H4 (cell line): ENCODE results near the gene SSH2. TPM values are rescaled to one million over a fixed set of nuclear protein-coding genes. Genes with fewer than 3 reads are reported as not detected.

Experiments used
- DNase-seq: peaks from one replicate; pipeline ENCODE4 v3.0.0-alpha.2; 2015; ENCODE audit warnings: low spot score
- total RNA-seq: library from RNA; depleted of rRNA; stranded (reverse); fragments of >200 nt; shearing (Covaris generic); gene quantifications from 2 replicates; pipeline ENCODE4 v1.2.3, GENCODE V29; 2014

The SSH2 gene
- total RNA-seq, 1 experiment from 2014 or later, result 9.4 TPM

DNA sequence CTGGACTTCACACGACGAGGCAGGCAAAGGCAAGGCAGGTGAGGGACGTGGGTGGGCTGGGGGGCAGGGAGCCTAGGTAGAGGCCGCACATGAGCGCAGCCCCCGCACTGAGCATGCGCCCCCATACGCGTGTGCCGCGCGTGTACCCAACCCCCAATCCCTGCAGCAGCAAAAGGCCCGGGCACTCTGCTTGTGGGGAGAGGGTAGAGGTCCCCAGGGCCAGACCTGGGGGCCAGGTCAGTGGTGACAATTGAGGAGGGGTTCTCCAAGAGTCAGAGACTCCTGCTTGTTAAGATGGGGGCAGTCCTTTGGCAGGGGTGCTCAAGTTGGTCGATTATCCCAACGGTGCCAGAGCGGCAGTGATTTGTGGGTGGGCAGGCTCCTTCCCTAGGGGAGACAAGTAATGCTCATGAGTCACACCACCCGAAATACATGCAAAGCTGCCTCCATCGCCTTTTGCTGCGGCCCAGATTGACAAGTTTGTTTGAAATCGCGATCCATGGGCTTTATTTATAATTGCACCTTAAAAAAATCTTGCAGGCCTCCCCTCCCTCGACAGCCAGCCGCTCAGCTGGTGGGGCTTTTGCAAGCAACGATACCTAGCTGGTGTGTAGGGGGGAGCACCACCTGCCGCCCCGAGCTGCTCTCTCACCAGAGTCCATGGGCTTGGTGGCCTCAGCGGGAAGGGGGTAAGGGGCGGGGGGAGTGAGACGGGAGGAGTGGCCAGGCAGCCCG lies 339.4 kb downstream of the SSH2 start:
- DNase-seq, result no peak

DNA sequence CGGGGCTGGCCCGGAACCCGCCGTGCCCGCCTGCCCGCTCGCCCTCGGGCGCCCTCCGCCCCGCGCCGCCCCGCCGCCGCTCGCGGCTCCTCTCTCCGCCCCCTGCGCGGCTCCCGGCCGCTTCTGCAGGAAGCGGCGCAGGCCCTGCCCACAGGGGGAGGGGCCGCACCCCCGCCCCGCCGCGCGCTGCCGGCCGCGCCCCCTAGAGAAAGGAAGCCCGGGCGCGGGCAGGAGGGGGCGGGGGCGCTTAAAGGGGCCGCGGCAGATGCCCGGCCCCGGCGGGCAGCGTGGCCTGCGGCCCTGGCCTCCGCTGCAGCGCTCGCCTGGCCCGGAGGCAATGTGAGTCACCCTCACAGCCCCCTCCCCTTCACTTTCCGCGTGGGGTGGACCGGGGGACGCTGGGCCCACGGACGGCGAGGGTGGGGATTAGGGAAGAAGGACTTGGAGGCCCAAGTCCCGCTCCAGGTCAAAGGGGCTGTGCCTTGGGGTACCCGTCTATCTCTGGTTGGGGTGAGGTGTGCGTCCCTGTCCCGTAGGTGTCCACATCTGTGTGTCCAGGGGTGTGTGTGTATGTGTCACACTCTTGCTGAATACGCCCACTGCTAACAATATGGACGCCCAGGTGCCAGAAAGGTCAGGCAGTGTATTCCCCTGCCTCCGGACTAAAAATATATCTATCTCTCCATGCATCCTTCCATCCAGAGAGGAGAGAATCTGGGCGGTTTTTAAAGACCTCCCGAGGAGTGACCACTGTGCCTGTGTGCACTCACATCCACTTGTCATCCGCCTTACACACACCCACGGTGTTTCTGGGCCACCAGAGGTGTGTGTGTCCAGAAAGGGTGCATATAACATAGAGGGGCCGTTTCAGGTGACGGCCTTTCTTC lies 340.3 kb downstream of the SSH2 start, which contains the start of gene GIT1:
GIT1 (minus strand) TSS at position 125 of the 887 bp plus-strand sequence. CDS start 270 bp downstream, outside the sequence.
- DNase-seq, result peak; percentile 56

DNA sequence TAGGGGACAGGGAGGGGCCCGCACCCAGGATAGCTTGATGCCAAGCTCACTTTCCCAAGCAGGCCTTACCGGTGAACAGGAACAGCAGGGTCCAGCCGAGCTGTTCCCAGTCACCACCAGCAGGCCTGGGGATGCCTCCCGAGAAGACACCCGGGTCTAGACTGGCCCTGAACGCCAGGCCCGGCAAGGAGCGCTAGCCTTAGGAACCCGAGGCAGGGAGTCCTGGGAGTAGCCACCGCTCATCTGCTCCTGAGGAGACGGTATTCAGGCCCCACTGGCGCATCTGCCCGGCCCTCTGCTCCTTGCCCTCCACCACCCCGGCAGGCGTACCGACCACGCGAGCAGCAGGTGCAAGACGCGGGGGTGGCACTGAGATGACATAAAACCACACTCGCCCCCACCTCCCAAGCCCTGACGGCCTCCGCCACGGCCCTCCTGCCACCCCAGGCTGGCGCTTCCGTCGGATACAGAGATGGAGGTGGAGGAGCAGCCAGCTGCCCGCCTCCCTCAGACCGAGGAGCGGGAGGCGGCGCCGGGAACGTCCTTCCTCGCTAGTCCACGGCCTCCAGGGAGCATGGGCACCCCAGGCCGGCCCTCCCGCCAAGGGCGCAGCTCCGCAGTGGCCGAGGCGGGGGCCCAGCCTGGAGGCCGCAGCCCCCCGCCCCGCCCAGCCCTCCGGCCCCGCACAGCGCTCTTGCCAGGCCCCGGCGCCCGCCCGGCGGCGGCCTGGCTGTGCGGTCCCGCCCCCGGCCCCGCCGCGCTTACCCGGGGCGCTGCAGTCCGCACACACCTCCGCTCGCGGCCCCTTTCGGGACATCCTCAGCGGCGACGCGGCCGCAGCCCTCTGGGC lies 341.2 kb downstream of the SSH2 start:
- no peak for DNase-seq

DNA sequence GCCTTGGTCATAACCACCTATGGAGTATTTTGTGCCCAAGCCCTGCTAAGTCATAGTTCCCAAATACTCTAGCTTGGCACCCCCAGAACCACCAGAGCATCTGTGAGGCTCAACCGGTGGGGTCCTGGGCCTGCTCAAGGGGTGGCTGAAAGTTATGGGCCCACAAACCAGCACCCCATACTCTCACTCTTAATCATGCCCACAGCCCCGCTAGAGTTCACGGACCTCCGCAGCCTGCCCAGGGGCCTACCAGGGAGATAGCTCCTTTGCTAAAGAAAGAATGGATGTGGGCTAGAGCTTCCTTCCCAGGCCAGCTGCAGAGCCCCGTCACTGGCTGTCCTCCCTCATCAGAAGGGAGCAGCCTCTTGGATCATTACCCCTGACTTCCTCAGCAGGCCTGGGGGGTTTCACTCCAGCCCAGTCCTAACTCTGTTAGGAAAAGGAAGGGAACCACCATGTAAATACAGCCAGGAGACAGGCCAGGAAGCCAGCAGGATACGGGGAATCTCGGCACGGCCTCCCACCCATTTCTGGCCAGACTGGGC lies 341.9 kb downstream of the SSH2 start:
- no peak for DNase-seq

DNA sequence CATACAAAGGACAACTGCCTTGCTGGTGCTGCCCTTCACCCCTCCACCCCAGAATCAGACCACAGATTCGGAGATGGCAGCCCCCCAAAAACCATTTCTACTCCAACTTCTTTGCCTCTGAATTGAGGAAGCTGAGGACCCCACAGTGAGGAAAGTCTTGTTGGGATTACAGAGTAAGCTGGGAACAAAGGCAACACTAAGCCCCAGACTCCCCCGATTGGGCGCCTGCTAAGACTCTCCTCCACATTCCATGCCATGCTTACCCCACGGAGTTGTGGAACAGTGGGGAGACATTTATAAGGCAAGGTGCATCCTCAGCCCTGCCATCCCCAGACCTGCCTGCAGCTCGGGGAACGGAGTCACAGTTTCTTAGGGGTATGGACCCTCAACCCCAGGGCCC lies 342.4 kb downstream of the SSH2 start:
- no peak for DNase-seq

DNA sequence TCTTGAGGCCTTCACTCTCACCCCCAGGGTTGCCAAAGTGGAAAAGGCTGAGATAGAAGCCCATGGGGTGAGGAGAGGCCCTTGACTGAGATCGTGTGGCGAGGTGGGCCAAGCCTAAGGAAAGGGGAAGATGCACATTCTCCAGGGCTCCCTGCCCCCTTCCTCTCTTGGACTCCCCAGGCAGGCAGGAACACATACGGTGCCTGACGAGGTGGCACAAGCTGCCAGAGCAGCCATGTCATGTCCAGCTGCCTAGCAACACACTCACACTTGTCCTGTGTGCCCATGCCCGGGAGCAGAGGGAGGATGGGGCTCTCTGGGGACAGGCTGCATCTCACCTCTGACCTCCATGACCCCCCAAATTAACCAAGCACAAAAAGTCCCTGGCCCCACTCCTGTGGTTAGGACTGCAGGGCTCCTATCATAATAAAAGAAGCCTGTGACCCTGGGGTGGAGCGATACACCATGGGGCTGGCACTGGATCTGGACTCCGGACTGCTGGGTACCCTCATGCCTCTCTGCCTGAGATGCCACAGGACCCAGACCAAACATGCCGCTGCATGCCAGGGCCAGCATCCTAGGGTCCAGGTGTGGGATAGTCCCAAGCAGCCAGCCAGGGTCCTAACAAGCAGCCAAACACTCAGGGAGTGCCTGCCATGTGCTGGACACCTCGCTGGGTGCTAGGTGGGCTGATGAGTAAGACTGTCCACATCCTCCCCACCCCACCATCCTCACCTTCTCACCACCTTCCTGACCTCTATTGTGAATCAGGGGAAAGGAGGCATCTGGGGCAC lies 343.2 kb downstream of the SSH2 start:
- DNase-seq, result no peak

DNA sequence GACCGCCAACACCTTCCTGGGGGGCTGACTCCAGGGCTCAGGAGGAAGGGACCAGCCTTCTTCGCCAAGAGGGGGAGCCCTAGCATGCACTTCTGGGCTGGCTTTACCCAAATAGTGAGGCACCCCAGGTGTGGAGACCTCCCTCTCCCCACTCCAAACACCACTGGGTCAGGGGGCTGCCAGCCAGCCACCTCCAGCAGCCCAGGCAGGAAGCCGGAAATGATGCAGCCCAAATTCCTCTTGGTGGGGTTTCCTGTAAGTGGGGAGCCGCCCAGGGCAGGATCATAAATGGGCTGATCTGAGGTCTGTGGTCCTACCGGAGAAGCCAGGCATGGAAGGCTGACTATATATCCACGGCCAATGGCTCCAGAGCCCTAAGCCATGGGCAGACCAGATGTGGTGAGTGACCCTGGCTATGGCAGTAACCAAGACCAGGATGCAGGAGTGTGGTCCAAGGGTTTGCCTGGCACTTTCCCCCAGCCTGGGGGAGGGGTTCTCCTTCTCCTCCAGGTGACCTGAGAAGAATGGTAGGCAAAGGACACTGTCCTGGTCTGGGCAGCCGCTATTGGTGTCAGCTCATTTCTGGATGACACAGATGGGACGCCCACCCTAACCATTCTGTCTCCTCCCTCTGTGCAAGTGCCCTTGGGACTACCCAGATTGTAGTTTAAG lies 344.8 kb downstream of the SSH2 start:
- no peak for DNase-seq

DNA sequence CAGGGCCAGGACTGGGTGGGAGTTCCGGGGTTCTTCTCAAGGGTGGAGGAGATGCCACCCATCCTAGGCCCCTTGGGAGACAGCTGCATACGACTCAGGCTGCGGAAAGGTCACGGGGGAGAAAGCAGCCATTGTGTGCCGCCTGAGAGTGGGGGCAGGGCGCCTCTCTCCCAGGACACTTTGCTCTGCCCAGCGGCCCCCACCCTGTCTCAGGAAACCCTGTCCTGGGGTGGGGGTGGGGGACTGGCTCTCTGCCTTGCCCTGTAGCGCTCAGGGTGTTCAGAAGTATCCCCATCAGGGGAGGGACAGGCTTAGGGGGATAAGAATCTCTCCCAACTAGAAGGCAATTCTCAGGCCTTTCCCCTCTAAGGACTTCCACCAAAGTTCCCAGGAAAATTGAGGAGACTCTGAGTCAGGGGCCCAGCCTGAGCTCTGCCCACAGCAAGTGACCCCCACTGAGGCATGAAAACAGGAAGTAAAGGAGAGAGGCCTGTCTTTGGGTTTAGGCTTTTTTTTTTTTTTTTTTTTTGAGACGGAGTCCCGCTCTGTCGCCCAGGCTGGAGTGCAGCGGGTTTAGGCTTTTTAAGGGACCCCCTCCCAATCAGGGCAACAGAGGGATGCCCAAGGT lies 345.5 kb downstream of the SSH2 start:
- DNase-seq, result no peak

DNA sequence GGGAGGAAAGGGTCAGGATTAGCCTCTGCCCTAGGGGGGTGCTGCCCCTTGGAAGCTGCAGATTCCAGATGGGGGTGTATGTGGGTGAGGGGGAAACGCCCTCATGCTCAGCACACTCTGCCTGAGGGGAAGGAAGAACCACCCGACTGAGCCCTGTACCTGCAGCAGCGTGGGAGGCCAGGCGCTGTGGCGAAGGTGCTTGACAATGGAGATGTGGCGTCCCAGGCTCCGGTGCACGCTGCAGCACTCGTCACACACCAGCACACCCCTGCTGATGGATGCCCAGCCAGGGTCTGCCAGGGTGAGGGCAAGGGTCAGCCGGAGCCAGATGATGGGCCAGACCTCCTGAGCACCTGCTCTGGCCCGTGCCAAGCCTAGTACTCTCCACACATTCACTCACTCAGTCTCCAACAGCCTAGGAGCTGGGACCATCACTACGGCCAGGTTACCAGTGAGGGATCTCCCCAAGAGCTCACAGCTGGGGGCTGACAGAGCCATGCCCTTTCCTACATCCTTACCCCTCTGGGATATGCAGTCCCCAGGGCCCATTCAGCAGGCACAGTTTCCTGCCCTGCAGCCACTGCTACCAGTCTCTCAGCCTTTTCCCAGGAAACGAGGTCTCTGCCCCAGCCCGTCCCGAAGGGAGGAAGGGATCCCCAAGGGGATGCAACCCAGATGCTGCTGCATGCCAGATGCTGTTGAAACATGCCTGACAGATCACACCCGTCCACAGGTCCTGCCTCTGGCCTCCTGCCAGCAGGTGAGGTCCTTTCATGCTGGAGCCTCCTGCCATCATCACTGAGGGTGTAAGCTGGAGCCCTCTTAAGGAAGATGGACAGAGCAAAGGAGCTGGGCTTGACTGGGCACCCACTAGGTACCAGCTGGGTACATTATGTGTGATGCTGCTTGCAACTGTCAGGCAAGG lies 346.4 kb downstream of the SSH2 start:
- no peak for DNase-seq

DNA sequence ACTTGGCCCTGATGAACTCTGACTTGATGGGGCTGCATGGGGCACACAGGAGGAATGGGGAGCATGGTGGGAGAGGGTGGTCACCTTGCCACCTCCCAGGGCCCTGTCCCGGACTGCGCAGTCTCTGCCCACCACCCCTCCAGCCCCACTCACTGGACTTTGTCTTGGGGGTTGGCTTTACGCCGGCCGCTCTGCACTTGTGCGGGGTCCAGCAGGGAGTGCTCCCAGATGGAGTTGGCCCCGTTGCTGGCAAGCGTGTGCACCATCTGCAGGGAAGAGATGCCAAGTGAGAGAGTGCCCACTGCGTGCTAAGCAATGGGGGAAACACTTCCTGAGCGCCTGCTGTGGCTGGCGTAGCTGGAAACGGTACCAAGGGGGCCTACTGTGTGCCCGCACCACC lies 347.3 kb downstream of the SSH2 start:
- no peak for DNase-seq

DNA sequence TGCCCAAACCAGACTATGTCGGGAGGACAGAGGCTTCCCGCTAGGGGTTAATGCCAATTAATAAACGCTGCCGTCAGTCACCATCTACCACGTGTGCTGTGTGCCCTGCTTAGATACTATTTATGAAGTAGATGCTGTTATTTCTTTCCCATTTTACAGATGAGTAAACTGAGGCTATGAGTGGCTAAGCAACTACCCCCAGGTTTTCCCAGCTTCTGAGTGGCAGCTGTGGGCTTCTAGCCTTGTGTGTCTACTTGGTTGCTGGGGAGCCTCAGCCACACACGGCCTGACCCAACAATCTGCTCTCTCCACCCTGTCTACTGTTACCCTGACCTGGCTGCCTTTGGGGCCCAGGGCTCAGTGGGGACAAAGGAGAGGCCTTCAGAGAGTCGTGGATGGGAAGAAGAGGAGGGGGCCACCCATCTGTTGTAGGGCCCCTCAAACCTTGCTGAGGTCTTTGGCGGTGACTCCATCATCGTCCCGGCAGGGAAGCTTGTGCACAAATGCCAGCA lies 347.7 kb downstream of the SSH2 start:
- no peak for DNase-seq

DNA sequence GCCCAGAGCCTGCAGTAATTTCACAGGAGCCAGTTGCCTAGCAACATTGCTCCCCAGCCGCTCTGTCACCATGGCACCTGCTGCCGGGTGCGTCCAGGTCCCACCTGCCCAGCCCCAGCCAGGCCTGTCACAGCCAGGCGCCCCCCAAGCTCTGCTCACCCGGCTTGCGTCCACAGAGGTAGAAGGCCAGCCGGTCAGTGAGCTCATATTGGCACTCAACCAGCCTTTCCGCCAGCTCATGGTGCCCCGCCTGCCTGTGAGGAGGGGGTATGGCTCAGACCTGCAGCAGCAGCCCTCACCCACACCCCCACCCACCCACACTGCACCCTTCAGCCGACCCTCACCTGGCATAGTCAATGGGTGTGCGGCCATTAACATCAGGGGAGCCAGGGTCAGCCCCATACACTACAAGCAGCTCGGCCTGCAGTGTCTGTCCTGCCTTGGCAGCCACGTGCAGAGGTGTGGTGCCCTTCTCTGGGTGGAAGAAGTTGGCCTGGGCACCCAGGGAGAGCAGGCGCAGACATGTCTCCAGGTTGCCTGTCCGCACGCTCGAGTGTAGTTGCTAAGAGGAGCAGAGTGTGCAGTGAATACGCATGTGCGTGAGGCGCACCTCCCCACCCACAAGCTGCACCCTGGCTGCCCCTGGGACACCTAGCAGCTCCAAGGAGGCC lies 348.3 kb downstream of the SSH2 start:
- DNase-seq, result no peak

DNA sequence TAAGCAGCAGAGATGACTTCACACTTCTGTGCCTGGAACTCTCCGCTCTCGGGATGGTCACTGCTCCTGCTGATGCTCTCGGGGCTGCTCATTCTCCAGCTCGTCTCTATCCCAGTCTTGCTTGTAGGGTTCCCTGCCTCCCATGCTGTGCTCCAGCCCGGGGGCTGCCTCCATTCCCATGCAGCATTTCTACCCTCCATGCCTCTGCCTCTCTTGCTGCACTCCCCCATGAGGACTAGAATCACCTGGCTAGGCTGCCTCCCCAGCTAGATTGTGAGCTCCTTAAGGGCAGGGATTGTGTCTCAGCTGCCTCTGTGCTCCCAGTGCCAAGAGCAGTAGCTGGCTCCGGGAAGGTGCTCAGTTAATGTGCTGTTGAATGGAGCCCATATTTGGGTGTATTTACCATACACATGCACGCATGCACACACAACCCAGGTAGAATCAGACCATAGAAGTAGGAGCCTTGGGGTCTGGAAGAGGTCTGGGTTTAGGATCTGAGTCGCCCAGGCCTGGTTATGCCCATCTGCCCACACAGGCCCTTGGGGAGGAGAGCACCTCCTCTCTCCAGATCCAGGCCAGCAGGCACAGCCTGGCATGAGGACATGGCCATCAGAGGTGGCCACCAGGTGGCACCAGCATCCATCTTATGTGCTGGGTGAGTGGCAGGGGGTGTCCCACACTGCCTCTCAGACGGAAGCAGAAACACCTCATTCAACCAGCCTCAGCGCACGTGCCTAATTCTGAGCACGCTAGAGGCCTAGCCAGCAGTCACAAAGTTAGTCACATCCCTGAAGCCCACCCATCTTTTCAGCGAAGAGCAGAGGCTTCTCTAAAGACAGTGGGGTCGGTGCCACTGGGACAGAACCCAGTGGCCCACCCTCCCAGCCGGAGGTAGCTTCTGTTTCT lies 349.9 kb downstream of the SSH2 start:
- peak; percentile 79 for DNase-seq

DNA sequence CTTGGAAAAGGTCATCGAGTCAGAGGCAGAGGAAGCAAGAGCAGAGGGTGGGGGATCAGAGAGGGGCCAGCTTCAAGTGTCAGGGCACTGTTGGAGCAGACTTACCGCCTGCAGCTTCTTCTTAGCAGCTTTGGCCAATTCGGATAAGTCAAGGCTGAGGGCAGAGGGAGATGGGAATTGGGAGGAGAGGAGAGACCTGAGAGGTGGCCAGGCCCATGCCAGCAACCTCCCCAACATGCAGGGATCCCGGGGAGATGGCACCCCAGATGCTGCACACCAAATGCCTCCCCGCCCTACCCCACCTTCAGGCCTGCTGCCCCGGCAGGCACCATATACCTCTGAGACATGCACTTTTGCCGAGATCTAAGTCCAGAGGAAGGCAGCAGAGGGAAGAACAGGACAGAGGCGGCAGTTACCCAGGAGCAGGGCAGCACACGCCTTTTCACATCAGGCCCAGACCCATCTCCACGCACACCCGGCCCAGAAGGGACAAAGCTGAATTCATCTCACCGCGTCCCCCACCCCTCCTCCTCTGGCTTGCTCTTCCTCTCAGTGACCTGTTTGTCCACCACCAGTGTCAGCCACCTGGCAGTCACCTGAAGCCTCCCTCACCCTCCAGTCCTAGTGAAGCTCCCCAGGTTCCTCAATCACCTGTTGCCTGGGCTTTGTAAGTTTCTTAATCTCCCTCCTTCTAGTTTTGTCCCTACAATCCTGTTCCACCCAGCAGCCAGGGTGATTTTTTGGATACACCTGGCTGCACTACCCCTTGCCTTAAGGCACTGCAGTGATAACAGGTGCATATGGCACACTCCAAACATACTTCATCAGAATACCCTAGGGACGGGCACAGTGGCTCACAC lies 351.2 kb downstream of the SSH2 start:
- no peak for DNase-seq

DNA sequence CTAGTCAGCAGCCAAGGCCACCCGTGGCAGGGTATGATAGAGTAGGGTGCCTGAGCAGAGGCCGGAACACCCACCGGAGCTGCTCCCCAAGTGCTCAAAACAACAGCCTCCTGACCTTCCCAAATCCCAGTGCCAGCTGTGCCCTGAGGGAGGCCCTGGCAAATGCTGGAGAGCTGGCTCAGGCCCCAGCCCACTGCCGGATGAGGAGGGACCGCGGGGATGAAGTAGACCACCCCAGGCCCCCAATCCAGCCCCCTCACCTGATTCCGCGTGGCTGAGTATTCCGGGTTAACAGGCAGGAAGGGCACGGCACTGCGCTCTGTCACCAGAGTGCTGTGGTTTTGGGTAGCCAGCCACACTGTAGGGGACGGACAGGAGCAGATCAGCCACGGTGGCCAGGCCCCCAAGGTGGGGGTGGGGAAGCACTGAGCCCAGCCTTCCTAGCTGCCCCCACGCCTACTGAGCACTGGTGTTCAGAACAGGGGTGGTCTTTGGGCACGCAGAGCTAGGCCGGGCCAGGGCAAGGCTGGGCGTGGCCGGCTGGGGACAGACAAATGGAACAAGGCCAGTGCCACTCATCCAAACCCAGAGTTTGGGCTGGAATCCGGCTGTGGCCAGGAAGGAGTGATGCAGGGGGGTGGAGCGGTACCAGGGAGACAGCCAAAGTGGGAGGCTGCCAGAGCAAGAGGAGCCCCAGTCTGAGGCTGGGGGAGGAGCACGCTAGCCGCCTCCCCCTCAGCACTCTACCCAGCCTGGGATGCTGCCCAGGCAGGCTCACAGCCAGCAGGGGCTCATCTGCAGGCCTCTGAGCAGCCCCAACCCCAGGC lies 352.4 kb downstream of the SSH2 start:
- no peak for DNase-seq
